Measurements from ENCODE around the gene MRGPRE.

The MRGPRE gene

GRCh38 chr11:3225826-3226750 lies 6.1 kb downstream of the MRGPRE start:
- no peak for DNase-seq

GRCh38 chr11:3225159-3225758 lies 7.0 kb downstream of the MRGPRE start:
- DNase-seq = no peak

- DNase-seq = no peak
These were observed 7.7 kb downstream of the MRGPRE start for GRCh38 chr11:3224401-3225057.

- DNase-seq = no peak
These were observed 8.3 kb downstream of the MRGPRE start for GRCh38 chr11:3223932-3224381.

- no peak for DNase-seq
These were observed 9.0 kb downstream of the MRGPRE start for GRCh38 chr11:3222941-3223915.

GRCh38 chr11:3222003-3222855 lies 10.0 kb downstream of the MRGPRE start:
- DNase-seq = no peak

- no peak for DNase-seq
These were observed 10.7 kb downstream of the MRGPRE start for GRCh38 chr11:3221408-3222002.

GRCh38 chr11:3220521-3221407 lies 11.5 kb downstream of the MRGPRE start:
- no peak for DNase-seq

- DNase-seq = no peak
These were observed 12.1 kb downstream of the MRGPRE start for GRCh38 chr11:3220101-3220500.

GRCh38 chr11:3219281-3219892 lies 12.8 kb downstream of the MRGPRE start:
- DNase-seq = no peak

- no peak for DNase-seq
These were observed 13.5 kb downstream of the MRGPRE start, which contains the start of gene MRGPRG for GRCh38 chr11:3218483-3219280. Gene MRGPRG (minus strand): TSS chr11:3218813. CDS start chr11:3218813, 0 bp downstream.

- no peak for DNase-seq
These were observed 14.3 kb downstream of the MRGPRE start for GRCh38 chr11:3217818-3218482.

GRCh38 chr11:3216027-3216525 lies 16.1 kb downstream of the MRGPRE start:
- DNase-seq = no peak

- no peak for DNase-seq
These were observed 16.7 kb downstream of the MRGPRE start for GRCh38 chr11:3215346-3216026.

- DNase-seq = no peak
These were observed 17.9 kb downstream of the MRGPRE start for GRCh38 chr11:3214420-3214699.

- DNase-seq = no peak
These were observed 18.4 kb downstream of the MRGPRE start for GRCh38 chr11:3213659-3214419.

GRCh38 chr11:3208272-3208671 lies 23.9 kb downstream of the MRGPRE start:
- no peak for DNase-seq
